GM12864 (cell line): Measurements from ENCODE around the gene NTNG2.

Source experiments
- DNase-seq: peaks from one replicate; pipeline ENCODE4 v3.0.0-alpha.2; 2011; ENCODE audit warnings: low read depth
- H3K4me3 ChIP-seq: 2 replicates; pipeline ENCODE4 v1.5.1; 2011; ENCODE audit warnings: mild to moderate bottlenecking, low read depth, low read length, control low read depth
- TF ChIP-seq, protein P1 (sequence below): IDR thresholded peaks from 2 replicates; pipeline ENCODE4 v1.5.1; 2011; ENCODE audit warnings: low read depth, mild to moderate bottlenecking, moderate library complexity, low read length, control low read depth, inconsistent platforms; ENCODE audit errors: missing control alignments

The NTNG2 gene

GRCh38 chr9:132288361-132288760 is 126.5 kb downstream of the NTNG2 start:
- no peak for DNase-seq
- H3K4me3 ChIP-seq = no peak overlapping the region
- TF ChIP-seq, protein P1, sequence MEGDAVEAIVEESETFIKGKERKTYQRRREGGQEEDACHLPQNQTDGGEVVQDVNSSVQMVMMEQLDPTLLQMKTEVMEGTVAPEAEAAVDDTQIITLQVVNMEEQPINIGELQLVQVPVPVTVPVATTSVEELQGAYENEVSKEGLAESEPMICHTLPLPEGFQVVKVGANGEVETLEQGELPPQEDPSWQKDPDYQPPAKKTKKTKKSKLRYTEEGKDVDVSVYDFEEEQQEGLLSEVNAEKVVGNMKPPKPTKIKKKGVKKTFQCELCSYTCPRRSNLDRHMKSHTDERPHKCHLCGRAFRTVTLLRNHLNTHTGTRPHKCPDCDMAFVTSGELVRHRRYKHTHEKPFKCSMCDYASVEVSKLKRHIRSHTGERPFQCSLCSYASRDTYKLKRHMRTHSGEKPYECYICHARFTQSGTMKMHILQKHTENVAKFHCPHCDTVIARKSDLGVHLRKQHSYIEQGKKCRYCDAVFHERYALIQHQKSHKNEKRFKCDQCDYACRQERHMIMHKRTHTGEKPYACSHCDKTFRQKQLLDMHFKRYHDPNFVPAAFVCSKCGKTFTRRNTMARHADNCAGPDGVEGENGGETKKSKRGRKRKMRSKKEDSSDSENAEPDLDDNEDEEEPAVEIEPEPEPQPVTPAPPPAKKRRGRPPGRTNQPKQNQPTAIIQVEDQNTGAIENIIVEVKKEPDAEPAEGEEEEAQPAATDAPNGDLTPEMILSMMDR = no peak

DNA sequence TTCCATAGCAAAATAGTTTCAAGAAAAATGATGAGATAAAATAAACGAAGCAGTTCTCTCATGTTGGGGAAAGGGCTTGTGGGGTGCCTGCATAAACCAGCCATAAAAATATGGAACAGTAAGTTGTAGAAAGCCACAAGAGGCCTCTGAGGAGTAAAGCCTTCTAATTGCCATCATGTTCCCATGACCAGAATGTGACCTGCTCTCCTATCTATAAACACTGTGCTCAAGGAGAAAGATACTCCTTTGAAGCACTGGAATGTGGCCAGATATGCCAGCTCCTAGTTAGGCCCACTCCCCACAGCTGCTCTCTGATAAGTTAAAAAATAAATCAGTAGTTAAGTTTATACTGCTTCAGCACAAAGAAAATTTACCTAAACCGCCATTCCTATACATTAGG is 127.1 kb downstream of the NTNG2 start:
- DNase-seq = no peak
- TF ChIP-seq, protein P1 = no peak
- H3K4me3 ChIP-seq = no peak overlapping the region

GRCh38 chr9:132293145-132293721 is 131.4 kb downstream of the NTNG2 start:
- no peak for DNase-seq
- TF ChIP-seq, protein P1 = no peak
- no peak overlapping the region for H3K4me3 ChIP-seq
